Astrocyte of the hippocampus (primary cell): ENCODE data around the gene TPBG.
A peak's percentile ranks its signal among the peaks of the same experiment; 100 is the strongest.
"Not testable (repeated sequence)": the region's sequence is repeated elsewhere in the genome, so short reads cannot be mapped to it uniquely, and the experiment has no call there.

Experiments
- DNase-seq: peaks from one replicate; pipeline ENCODE4 v3.0.0; 2011; ENCODE audit warnings: low read depth, low spot score

TPBG gene

DNA sequence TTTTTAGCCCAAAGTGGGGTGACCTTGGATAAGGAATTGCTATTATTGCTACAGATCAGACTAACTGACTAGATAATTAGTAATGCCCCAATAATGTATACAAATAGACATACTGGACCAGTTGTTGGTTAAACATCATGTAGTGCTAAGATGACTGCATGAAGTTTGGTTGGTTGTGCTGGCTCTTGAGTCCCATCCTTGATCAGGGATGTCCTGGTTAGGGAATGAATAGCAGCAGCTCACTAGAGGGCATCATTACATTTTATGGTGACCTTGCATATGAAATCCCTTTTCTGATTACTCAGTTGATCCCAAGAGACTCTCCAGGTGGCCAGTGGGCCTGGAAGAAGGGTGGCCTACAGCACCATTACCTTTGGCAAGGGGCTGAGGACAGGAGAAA lies 10.9 kb downstream of the TPBG start:
- no peak for DNase-seq

DNA sequence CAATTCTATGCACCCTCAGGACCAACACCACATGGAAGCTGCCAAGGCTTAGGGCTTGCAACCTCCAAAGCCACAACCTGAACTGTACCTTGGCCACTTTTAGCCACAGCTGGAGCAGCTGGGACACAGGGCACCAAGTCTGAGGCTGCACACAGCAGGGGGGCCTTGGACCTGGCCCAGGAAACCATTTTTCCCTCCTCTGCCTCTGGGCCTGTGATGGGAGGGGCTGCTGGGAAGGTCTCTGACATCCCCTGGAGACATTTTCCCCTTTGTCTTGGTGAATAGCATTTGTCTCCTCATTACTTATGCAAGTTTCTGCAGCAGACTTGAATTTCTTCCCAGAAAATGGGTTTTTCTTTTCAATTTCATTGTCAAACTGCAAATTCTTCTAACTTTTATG lies 13.0 kb downstream of the TPBG start:
- DNase-seq = no peak

DNA sequence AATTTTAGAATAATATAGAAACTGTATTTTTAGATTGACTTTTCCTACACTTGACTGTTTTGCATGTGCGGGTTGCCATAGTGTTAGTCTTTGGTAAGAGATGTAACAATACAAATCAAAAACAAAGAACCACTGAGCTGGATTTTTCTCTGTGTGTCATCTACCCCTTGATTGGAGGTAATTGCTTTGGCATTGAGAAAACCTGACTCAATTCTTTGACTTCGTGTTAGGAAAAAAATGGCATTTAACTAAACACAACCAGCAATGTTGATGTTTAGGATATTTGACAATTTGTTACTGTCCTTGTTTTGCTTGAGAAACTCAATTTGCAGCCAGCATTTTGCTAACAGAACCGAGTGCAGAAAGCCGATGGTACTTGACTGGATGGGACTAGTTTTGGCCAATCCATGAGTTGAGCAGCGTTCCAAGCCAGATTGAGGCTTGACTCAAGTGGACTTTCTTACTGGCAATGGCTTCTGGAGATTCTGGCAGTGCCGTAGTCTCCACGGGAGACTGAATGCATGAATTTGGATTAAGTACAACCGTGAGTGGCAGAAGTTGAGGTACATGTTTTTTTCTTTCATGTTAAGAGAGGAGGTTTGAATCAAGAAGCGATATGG lies 17.1 kb downstream of the TPBG start:
- DNase-seq = no peak

- DNase-seq = no peak
These were observed 17.7 kb downstream of the TPBG start for GRCh38 chr6:82381278-82381677.

- no peak for DNase-seq
These were observed 21.5 kb downstream of the TPBG start for GRCh38 chr6:82385102-82385501.

GRCh38 chr6:82385546-82385945 lies 21.9 kb downstream of the TPBG start:
- DNase-seq = no peak

DNA sequence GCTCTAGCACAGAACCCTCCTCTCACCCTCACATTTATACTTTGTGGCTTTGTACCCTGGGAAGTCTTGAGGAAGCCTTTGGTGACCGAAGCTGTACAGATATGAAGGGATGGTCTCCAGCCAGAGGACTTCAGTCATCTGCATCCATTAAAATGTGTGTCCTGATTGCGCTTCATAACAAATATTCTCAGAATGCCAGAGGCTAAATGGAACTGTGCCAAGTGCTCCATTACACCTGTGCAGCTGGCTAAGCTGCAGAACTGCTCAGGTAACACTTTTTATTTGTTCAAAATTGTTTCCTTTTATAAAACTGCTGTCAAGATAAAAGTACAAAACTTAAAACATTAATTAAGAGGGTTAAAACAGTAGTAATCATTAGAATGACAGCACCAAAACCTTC lies 22.3 kb downstream of the TPBG start:
- DNase-seq = no peak

DNA sequence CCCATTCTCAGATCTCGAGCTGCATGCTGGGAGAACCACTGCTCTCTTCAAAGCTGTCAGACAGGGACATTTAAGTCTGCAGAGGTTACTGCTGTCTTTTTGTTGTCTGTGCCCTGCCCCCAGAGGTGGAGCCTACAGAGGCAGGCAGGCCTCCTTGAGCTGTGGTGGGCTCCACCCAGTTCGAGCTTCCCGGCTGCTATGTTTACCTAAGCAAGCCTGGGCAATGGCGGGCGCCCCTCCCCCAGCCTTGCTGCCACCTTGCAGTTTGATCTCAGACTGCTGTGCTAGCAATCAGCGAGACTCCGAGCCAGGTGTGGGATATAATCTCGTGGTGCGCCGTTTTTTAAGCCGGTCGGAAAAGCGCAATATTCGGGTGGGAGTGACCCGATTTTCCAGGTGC lies 31.2 kb downstream of the TPBG start:
- DNase-seq = not testable (repeated sequence)

- DNase-seq = peak; percentile 90
These were observed 33.5 kb downstream of the TPBG start for GRCh38 chr6:82396964-82397751.

DNA sequence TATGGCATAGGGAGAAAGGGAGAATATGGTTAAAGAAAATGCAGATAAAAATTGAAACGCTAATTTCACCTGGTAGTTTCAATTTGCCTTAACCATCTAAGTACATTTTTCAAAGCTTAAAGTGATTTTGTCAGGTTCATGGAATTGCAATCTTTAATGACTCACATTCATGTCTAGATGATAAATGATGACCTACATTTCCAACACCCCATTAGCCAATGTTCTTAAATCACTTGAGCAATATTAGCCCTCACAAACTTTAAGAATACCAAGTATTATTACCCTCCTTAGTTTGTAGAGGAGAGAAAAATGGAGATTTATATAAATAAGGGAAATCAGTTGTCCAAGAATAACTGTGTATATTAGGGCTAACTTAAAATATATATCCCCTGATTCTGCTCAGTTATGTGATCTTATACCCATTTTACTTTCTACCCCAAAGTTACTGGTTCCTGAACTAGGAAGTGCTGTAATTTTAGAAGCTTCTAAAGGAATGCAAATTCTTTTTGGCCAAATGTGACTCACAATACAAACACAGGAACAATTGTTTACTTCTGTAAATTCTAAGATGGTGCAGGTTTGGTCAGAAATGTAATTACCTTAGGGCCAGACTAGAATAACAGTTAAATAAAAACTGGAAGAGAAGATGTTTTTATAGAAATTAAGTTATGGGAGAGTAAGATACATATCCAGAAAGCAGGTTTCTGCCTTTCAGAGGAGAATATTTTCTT lies 34.5 kb downstream of the TPBG start:
- DNase-seq = peak; percentile 42

DNA sequence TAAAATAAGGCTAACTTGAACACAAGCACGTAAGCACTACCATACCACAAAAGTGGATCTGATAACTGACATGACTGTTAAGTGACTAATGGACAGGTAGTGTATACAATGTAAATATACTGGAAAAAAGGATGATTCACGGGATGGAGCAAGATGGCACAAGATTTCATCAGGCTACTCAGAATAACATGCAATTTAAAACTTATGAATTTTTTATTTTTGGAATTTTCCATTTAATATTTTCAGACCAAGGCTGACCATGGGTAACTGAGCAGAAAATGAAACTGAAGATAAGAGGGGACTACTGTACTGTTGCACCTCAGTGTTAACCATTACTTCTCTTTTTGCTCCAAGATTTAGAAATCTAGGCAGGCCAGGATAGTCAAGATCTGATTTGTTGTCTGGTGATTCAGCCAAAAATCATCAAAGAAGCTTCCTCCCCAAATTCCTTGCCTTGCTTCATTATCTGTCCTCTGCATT lies 45.4 kb downstream of the TPBG start:
- DNase-seq = no peak

DNA sequence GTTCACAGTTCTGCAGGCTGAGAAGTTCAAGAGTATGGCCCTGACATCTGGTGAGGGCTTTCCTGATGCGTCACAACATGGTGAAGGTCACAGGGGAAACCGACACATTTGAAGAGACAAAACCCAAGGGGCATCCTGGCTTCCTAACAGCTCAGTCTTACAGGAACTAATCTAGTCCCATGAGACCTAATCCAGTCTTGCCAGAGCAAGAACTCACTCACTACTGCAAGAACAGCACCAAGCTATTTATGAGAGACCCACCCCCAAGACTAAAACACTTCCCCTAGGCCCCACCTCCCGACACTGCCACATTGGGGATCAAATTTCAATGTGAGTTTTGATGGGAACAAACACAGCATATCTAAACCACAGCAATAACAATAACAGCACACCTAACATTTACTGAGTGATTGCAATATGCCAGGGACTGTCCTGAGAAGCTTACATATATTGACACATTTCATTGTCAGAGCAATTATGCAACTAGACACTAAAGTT lies 46.6 kb downstream of the TPBG start:
- DNase-seq = no peak

GRCh38 chr6:82413868-82414267 lies 50.3 kb downstream of the TPBG start:
- no peak for DNase-seq

DNA sequence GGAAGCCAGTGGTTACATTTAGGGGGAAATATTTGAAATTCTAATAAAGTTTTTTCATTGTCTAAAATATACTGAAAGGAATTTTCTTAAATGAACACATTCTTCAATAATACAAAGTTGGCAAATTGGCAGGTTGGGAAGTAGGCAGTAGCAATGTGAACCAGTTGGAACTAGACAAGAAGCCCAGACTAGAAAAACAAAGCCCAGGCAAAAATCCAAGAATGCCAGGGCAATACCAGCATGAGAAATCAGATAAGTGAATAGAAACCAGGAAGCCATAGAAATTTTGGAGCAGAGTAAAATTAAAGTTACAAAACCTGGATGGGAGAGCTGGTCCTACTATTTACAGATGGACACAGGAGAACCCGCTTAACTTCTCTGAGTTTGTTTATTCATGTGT lies 52.2 kb downstream of the TPBG start:
- DNase-seq = peak; percentile 26

DNA sequence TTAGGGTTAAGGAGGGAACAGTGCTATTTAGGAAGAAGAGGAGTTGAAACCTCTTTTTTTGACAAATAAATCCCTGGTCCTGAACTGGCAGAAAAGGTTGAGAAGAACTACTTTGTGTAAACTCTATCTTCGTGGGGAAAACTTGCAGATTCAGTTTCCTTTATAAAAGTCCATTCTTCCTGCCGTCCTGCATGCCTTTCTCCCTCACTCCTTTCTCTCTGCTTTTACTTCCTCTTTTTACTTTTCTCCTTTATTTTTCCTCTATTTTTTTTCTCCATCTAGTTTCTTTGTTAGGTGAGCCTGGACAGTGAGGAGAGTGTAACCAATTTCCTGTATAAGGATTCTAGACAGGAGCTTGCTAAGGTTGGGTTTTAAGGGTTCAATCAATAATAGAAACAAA lies 52.7 kb downstream of the TPBG start:
- DNase-seq = no peak
